ENCODE results near the gene MANBA.

The MANBA gene

DNA sequence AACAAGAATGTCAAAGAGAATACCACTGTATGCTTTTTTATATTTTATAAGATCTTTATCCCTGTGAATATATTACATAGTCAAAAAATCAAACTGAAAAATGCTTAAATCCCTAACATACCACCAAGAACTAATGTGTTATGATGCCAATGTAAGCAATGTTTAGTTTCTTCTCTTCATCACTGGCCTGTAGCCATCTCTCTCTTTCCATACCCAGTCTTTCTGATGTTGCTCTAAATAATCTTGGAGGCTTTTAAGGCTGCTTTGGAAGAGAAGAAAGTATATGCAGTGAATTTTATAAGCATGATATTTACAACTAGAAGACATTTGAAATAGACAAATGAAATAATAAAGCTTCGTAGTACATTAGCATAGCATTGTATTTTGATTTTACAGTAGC, 176.7 kb downstream of the MANBA start:
- Histone ChIP-seq H3K4me2 (ENCODE audit: low read depth, low read length, poor library complexity, severe bottlenecking) (no peak overlapping the region), H3K36me3 (ENCODE audit: low read length) (no peaks in the 10 kb centered on the region; the same call in 1 of the 2 replicates), H3K4me3 (ENCODE audit: insufficient read depth, low read length, poor library complexity, severe bottlenecking) (no peak overlapping the region), H4K20me1 (ENCODE audit: low read depth, low read length) (no peaks in the 10 kb centered on the region), H3K9me2 (replicated peaks; ENCODE audit: insufficient read depth, low read length) (no peaks in the 10 kb centered on the region), H3K9ac (ENCODE audit: low read length) (no peak overlapping the region), H3K27ac (ENCODE audit: low read depth, low read length) (no peak overlapping the region), H3K9me3 (ENCODE audit: insufficient read depth, low read length) (no peaks in the 10 kb centered on the region), H3F3A (ENCODE audit: insufficient read depth) (no peaks in the 10 kb centered on the region), H3K27me3 (ENCODE audit: low read length) (no peaks in the 10 kb centered on the region), H3K79me2 (ENCODE audit: insufficient read depth, low read length) (no peaks in the 10 kb centered on the region), H2AFZ (ENCODE audit: low read depth, low read length, severe bottlenecking) (no peak overlapping the region)
- no peak for TF ChIP-seq CTCF (IDR thresholded peaks at IDR 0.05; ENCODE audit: insufficient read depth, low read length, poor library complexity, severe bottlenecking)
- no peak for TF ChIP-seq EZH2phosphoT487 (conservative IDR thresholded peaks at IDR 0.05; ENCODE audit: low read length)
